Smooth muscle cell (in vitro differentiated cells): ENCODE data around the gene DYNLT2. TPM values are rescaled to one million over a fixed set of nuclear protein-coding genes. Genes with fewer than 3 reads are reported as not detected.

ENCODE experiments used
- DNase-seq: peaks from one replicate; lab custom pipeline; 2025; ENCODE audit not compliant: unreplicated experiment; lab: John Stamatoyannopoulos, UW
- H2AFZ ChIP-seq: fragments of 200-600 bp; sonication (generic); 2 replicates; pipeline ENCODE4 v1.6.0; 2016; ENCODE audit warnings: antibody characterized with exemption, low read depth, mild to moderate bottlenecking
- H3F3A ChIP-seq: fragments of 200-600 bp; sonication (generic); 2 replicates; pipeline ENCODE4 v1.6.0; 2017; ENCODE audit warnings: antibody characterized with exemption, low read depth
- H3K27ac ChIP-seq: fragments of 200-600 bp; sonication (generic); 2 replicates; pipeline ENCODE4 v1.5.1; 2016; ENCODE audit warnings: low read depth, mild to moderate bottlenecking
- H3K27me3 ChIP-seq: fragments of 200-600 bp; sonication (generic); 2 replicates; pipeline ENCODE4 v1.6.1; 2016; ENCODE audit warnings: low read depth, mild to moderate bottlenecking
- H3K36me3 ChIP-seq: fragments of 200-600 bp; sonication (generic); 2 replicates; pipeline ENCODE4 v1.5.1; 2016; ENCODE audit warnings: low read depth
- H3K4me1 ChIP-seq: fragments of 200-600 bp; sonication (generic); 2 replicates; pipeline ENCODE4 v1.5.1; 2016; ENCODE audit warnings: low read depth
- H3K4me2 ChIP-seq: fragments of 200-600 bp; sonication (generic); 2 replicates; pipeline ENCODE4 v1.6.0; 2016; ENCODE audit warnings: mild to moderate bottlenecking
- H3K4me3 ChIP-seq: fragments of 200-600 bp; sonication (generic); 2 replicates; pipeline ENCODE4 v1.5.1; 2016; ENCODE audit warnings: mild to moderate bottlenecking
- H3K79me2 ChIP-seq: fragments of 200-600 bp; sonication (generic); 2 replicates; pipeline ENCODE4 v1.6.0; 2016; ENCODE audit warnings: low read depth, mild to moderate bottlenecking
- H3K9ac ChIP-seq: fragments of 200-600 bp; sonication (generic); 2 replicates; pipeline ENCODE4 v1.6.0; 2016; ENCODE audit warnings: low read depth
- H3K9me3 ChIP-seq: fragments of 200-600 bp; sonication (generic); replicated peaks from 2 replicates; pipeline ENCODE4 v1.5.1; 2016; ENCODE audit warnings: low read depth
- H4K20me1 ChIP-seq: fragments of 200-600 bp; sonication (generic); 2 replicates; pipeline ENCODE4 v1.6.0; 2016; ENCODE audit warnings: low read depth
- WGBS: methylation state at CpG from one replicate; pipeline ENCODE4 v1.1.7; 2016; ENCODE audit warnings: low lambda C conversion rate; 5-methylcytosine and 5-hydroxymethylcytosine counted together
- polyA plus RNA-seq: library from polyadenylated mRNA; unstranded; fragments of >200 nt; fragmentation: Nextera tagmentation; extraction: Ambion mirVana; gene quantifications from 2 replicates; pipeline ENCODE4 v1.2.1, GENCODE V29; 2016
- total RNA-seq: library from RNA; depleted of rRNA; stranded (reverse); fragments of >200 nt; gene quantifications from 2 replicates; pipeline ENCODE4 v1.2.3, GENCODE V29; 2014
- TF ChIP-seq, protein P1 (sequence below): fragments of 200-600 bp; sonication (generic); IDR thresholded peaks from 2 replicates; pipeline ENCODE4 v1.5.1; 2017; ENCODE audit warnings: borderline replicate concordance, mild to moderate bottlenecking, antibody characterized with exemption; ENCODE audit not compliant: insufficient read depth, poor library complexity, severe bottlenecking

The DYNLT2 gene
- total and polyA plus RNA-seq, 2 experiments from 2014 or later: 0.89 to 2.1 TPM

DNA sequence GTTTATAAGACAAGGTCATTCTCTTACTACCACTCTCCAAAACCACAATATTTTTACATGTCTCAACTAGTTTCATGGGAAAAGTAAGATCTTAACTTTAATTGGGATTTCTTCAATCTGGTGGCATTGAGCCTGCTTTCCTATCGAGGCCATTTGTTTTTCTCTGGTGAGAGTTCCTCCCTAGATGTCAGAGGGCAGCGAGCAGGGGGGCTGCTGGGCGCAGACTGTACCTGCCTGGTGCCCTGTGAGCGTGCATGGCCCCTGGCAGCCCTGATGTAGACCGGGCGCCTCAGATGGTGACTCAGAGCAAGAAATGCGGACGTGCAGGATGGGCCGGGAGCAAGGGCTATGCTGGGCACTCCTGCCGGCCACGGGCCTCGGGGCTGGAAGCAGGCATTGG, 27.3 kb upstream of the DYNLT2 start:
- H3K9ac ChIP-seq: no peak overlapping the region
- no peaks in the 10 kb centered on the region for H3K79me2 ChIP-seq
- H3K4me1 ChIP-seq: no peaks in the 10 kb centered on the region
- no peak overlapping the region for H3K4me2 ChIP-seq
- H3F3A ChIP-seq: no peaks in the 10 kb centered on the region
- no peaks in the 10 kb centered on the region for H3K9me3 ChIP-seq
- no peaks in the 10 kb centered on the region for H4K20me1 ChIP-seq
- TF ChIP-seq, protein P1, sequence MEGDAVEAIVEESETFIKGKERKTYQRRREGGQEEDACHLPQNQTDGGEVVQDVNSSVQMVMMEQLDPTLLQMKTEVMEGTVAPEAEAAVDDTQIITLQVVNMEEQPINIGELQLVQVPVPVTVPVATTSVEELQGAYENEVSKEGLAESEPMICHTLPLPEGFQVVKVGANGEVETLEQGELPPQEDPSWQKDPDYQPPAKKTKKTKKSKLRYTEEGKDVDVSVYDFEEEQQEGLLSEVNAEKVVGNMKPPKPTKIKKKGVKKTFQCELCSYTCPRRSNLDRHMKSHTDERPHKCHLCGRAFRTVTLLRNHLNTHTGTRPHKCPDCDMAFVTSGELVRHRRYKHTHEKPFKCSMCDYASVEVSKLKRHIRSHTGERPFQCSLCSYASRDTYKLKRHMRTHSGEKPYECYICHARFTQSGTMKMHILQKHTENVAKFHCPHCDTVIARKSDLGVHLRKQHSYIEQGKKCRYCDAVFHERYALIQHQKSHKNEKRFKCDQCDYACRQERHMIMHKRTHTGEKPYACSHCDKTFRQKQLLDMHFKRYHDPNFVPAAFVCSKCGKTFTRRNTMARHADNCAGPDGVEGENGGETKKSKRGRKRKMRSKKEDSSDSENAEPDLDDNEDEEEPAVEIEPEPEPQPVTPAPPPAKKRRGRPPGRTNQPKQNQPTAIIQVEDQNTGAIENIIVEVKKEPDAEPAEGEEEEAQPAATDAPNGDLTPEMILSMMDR: no peak
- DNase-seq: no peak
- no peak overlapping the region for H3K4me3 ChIP-seq
- WGBS: 87% methylated on average over 12 of the region's 12 CpGs
- no peak overlapping the region for H2AFZ ChIP-seq
- no peaks in the 10 kb centered on the region for H3K36me3 ChIP-seq
- H3K27me3 ChIP-seq: no peaks in the 10 kb centered on the region
- no peak overlapping the region for H3K27ac ChIP-seq

DNA sequence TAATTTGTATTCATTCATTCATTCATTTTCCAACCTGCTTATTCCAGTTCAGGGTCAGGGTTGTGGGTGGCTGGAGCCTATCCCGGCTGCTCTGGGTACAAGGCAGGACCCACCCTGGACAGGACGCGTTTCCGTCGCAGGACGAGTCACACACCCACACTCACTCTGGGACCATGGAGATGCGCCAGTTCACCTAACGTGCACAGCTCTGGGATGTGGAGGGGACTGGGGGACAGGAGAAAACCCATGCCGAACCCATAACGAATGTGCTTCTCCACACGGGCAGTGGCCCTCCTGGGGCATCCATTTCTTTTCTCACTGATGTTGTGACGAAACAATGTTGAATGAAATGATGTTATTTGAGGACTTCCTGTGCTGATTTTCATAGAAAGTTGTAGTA, 26.5 kb upstream of the DYNLT2 start:
- no peaks in the 10 kb centered on the region for H3K4me1 ChIP-seq

DNA sequence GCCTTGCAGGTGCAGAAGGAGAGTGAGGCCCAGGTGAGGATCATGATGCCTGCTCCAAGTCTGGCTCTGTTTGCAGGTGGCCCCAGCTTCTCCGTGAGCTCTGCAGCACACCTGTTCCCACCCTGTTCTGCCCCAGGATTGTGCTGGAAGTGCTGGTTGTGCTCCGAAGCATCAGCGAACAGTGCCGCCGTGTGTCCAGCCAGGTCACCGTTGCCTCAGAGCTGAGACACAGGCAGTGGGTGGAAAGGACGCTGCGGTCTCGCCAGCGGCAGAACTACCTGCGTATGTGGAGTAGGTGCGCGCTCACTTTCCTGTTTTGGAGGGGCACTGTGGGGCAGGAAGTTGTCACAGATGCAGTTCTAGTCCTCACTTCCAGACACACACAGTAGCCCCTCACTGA, 25.0 kb upstream of the DYNLT2 start:
- TF ChIP-seq, protein P1: no peak
- no peaks in the 10 kb centered on the region for H3K9me3 ChIP-seq
- H3K79me2 ChIP-seq: no peaks in the 10 kb centered on the region
- H3K4me3 ChIP-seq: no peak overlapping the region
- no peak overlapping the region for H2AFZ ChIP-seq
- no peak for DNase-seq
- H4K20me1 ChIP-seq: no peaks in the 10 kb centered on the region
- WGBS: 97% methylated on average over 13 of the region's 13 CpGs
- H3K36me3 ChIP-seq: no peaks in the 10 kb centered on the region
- H3K27me3 ChIP-seq: no peaks in the 10 kb centered on the region
- no peaks in the 10 kb centered on the region for H3F3A ChIP-seq
- no peak overlapping the region for H3K4me2 ChIP-seq
- H3K4me1 ChIP-seq: no peaks in the 10 kb centered on the region
- no peak overlapping the region for H3K27ac ChIP-seq
- no peak overlapping the region for H3K9ac ChIP-seq

More for the DNA sequence above, 26.5 kb upstream of the DYNLT2 start:
- Histone ChIP-seq H2AFZ (no peak overlapping the region), H3K27ac (no peak overlapping the region), H3K36me3 (no peaks in the 10 kb centered on the region), H3K79me2 (no peaks in the 10 kb centered on the region), H3K27me3 (no peaks in the 10 kb centered on the region), H3K9me3 (no peaks in the 10 kb centered on the region), H3F3A (no peaks in the 10 kb centered on the region), H3K4me3 (no peak overlapping the region), H4K20me1 (no peaks in the 10 kb centered on the region), H3K4me2 (no peak overlapping the region), H3K9ac (no peak overlapping the region)
- WGBS: 98% methylated on average over 12 of the region's 12 CpGs
- TF ChIP-seq, protein P1: no peak
- DNase-seq: no peak

DNA sequence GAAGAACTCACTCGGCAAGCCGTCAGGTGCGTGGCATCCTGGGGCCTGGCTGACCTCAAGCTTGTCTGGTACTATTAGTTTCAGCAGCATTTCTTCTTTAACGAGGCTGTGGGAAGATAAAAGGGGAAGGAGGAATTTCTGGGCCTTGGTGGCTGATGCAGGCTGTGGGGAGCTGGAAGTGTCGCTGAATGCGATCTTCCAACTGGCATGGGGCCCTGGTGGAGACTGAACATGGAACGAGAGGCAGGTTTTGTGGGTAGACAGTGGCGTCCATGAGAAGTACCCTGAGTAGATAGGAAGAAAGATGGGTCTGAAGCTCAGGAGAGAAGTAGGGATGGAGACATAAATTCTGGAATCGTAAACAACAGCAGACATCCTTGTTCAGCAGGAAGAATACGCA, 23.9 kb upstream of the DYNLT2 start:
- no peak overlapping the region for H2AFZ ChIP-seq
- TF ChIP-seq, protein P1: no peak
- no peaks in the 10 kb centered on the region for H3K36me3 ChIP-seq
- H3K9ac ChIP-seq: no peak overlapping the region
- H3K4me3 ChIP-seq: no peak overlapping the region
- no peaks in the 10 kb centered on the region for H3K27me3 ChIP-seq
- WGBS: 81% methylated on average over 10 of the region's 10 CpGs
- no peaks in the 10 kb centered on the region for H3K79me2 ChIP-seq
- no peak overlapping the region for H3K27ac ChIP-seq
- no peak for DNase-seq
- no peaks in the 10 kb centered on the region for H3K9me3 ChIP-seq
- no peak overlapping the region for H3K4me2 ChIP-seq
- no peaks in the 10 kb centered on the region for H4K20me1 ChIP-seq
- no peaks in the 10 kb centered on the region for H3F3A ChIP-seq
- no peaks in the 10 kb centered on the region for H3K4me1 ChIP-seq
